ENCODE results near the gene EBLN1. TPM values are rescaled to one million over a fixed set of nuclear protein-coding genes. Genes with fewer than 3 reads are reported as not detected.

The EBLN1 gene
- not detected for total RNA-seq

DNA sequence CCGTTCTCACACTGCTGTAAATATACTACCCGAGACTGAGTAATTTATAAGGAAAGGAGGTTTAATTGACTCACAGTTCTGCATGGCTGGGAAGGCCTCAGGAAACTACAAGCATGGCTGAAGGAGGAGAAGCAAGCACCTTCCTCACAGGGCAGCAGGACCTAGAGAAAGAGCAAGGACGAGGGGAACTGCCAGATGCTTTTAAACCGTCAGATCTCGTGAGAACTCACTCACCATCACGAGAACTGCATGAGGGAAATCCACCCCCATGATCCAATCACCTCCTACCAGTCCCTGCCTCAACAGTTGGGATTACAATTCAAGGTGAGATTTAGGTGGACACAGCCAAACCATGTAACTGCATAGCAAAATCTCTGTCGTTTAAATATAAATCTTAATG, at the start of gene EBLN1:
TSS of gene EBLN1 (minus strand) at position 174 of the 400 bp plus-strand sequence. CDS start 8,032 bp downstream, outside the sequence.
- no peak for DNase-seq

GRCh38 chr10:22265839-22266537, 48.2 kb upstream of the EBLN1 start:
- no peak for DNase-seq

DNA sequence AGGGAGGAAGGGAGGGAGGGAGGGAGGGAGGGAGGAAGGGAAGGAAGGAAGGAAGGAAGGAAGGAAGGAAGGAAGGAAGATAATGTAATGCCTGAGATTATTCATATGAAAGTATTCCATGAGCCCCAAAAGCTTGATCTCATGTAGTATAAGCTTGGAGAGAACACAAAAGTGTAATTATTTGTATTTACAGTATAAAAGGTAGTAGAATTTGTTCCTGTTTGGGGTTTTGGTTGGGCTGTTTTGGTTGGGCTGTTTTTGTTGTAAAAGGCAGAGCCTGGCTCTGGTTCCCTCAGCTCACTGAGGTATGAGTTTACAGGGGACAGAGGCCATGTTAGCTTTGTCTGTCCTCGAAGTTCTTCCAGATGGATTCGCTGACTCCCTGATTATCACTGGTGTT, 45.3 kb upstream of the EBLN1 start:
- DNase-seq = no peak

DNA sequence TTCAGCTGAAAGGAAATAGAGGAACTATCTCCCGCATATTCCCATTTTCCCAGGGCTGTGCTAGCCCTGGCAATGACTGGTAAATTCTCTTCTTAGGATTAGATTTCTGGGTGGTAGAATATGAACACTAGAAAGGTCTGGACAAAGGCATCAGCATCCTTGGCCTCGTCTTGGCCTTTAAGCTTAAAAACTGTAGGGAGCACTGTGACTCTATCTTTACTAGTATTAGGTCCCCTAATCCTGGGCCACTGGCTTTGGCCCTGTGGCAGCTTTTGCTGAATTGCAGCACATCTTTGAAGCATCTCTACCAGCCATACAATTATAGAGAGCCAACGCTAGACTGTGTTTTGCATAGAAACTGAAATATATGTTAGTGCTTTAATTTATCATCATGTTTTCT, 41.5 kb upstream of the EBLN1 start:
- DNase-seq = no peak

DNA sequence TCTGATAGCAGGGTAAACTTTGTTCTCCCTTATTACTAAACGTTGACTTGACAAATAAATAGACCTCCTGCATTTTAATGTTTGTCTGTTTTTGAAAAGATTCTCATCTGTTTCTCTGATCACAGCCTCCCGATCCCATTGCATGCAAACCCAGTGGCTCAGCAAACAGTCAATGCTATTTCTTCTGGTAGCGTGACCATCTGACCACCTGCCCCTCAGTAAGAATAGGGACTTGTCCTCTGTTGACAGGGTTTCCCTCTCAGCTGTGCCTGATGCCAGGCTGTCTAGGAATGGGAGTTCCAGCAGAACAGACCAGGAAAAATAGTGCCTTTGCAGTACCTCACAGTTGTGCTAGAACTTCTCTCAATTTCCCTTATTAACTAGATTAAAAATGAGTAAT, 40.7 kb upstream of the EBLN1 start:
- no peak for DNase-seq

DNA sequence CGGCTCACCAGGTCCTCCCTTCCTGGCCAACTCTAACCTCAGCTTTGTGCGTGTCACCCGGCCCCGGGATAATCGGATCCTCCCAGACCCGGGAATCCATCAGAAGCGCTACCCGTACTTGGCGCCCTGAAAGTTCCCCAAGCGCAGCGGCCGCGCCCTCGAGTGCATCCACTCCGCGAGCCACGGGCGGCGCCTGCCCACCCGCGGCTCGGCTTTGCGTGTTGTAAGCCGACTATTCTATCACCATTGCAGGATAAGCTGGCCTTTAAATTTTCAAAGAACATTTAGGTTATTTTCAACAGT, 35.7 kb upstream of the EBLN1 start:
- no peak for DNase-seq

DNA sequence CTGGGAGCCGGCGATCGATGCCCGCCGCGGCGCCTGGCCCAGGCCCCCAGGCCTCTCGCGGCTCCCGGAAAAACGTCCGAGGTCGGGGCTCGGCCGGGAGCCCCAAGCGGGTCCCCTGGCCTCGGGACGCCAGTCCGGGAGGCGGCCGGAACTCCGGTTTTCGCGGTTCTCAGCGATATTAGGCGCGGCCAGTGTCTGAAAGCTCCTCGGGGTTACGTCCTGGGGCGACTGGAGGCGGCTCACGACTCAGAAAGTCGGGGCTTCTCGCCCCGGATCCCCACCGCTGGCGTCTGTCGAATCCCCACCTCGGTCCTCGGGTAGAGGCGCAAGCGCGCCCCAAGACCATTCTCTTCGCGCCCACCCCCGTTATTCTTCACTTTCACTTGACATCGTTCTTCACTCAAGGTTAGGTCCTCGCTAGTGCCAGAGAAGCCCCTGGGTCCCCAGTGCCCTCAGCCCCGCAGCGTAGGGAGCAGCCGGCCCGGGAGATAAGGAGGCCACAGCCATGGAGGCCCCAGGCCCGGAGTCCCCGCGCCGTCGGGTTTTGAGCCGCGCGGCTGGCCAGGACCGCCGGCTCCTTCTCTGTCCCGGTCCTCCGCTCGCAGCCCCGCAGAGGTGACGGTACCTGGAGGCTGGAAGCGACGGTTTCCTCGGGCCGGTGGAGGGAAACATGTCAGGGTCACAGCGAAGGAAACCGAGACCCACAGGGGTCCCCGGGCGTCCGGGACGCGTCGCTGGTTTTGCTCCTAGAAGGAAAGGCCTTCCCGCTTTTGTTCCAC, 35.2 kb upstream of the EBLN1 start:
- DNase-seq = no peak

GRCh38 chr10:22252224-22252800, 34.5 kb upstream of the EBLN1 start:
- peak; percentile 65 for DNase-seq

- DNase-seq = peak; percentile 82
Observed at GRCh38 chr10:22251751-22252223, 34.0 kb upstream of the EBLN1 start.

- DNase-seq = peak; percentile 73
Observed at GRCh38 chr10:22250897-22251660, 33.3 kb upstream of the EBLN1 start.

- no peak for DNase-seq
Observed at GRCh38 chr10:22247636-22248035, 29.8 kb upstream of the EBLN1 start.

- DNase-seq = no peak
Observed at GRCh38 chr10:22246680-22247391, 29.0 kb upstream of the EBLN1 start.

GRCh38 chr10:22245567-22245966, 27.8 kb upstream of the EBLN1 start:
- DNase-seq = no peak

DNA sequence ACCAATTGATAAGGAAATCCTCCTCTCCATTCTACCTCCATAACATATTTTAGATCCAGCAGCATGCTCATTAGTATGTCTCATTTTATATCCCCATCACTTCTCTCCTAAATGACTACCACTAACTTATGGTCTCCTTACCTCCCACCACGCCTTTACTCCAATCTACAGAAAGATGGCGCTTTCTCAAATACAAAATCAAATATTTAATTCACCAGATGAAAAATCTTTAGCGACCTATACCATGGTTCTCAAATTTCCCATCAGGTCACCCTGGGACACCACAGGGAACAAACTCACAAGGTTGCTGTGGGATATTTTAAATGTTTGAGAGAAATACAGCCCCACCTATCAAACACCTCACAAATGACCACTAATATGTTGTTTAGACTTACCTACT, 27.0 kb upstream of the EBLN1 start:
- no peak for DNase-seq

- DNase-seq = no peak
Observed at GRCh38 chr10:22244001-22244400, 26.2 kb upstream of the EBLN1 start.

DNA sequence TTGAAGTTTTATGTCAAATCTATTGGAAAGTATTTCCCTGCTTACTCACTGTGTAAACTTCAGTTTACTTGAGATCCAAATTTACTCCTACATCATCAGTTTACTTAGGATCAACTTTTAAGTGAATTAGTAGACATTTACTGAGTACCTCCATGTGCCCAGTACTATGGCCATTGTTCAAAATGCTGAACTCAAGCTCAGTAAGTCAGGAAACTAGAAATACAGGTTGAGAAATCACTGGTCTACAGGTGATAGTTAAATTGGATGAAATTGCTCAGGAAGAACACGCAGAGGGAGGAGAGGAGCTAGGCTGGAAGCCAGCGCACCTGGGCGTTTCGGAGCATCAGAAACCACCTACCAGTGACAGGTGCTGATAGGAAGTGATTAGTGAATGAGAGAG, 25.5 kb upstream of the EBLN1 start:
- DNase-seq = no peak

DNA sequence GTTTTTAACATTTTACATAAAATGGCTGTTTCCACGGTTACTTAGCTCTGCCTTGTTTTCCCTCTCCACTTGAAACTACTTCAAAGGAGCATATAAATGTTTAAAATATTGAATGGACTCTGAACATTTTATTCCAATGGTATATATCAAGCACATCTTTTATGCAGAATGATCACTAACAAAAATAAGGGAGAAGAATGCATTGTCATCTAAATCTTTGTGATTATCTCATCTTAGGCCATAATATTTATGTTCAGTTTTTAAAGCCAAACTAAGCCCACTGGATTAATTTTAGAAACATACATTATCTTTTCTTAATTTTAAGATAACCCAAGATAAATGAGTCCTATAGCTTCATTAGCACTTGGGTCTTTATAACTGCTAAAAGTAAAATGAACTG, 13.4 kb upstream of the EBLN1 start:
- no peak for DNase-seq

GRCh38 chr10:22230158-22230833, 12.5 kb upstream of the EBLN1 start:
- DNase-seq = peak; percentile 88

DNA sequence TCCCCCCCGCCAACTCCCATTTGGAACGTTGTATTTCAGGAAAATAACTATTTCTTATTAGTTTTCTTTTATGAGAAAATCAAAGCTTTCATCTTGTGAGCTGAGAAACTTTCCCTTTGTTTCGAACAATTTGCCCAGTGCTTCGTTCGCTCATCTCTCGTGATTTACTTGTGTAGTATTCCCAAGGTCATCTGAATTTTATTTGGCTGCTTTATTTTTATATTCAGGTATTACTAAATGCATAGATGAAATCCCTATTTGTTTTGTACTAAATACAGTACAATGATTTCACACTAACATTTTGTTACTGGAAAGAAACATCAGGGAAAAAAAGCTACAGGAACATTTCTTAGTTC, 12.0 kb upstream of the EBLN1 start:
- DNase-seq = peak; percentile 69

DNA sequence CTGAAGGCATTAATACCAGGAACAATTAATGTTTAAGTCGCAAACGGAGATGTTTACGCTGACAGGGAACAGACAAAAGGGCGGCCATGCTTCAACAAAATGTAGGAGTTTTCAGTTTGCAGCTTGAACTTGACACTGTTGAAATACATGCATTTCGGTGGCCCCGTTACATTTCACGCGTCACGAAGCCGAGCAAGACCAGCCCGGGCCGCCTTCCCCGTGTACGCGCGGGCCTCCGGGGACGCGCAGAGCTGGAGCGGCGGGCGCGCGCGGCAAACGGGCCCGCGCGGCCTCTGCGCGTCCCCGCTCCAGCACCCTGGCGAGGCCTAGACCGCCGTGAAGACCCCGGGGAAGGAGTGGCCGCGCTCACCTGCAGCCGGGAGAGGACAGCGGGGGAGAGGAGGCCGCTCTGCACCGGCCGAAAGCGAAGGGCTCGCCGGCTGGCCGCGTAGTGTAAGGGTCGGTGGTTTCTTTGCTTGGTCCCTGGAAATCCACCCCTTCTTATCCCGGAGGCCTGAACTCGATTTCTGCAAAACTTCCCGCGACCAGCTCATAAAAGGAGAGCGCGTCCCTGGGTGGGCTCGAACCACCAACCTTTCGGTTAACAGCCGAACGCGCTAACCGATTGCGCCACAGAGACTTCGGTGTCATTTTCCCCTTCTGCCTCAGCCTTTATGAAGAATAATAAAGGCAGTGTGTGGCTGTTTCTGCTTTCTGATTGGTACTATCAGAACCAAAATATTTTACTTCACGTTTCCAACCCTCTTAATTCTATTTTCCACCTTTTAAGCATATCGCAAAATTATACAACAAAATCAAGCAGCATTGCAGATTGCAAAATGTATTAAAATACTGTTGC, 11.4 kb upstream of the EBLN1 start:
- peak; percentile 93 for DNase-seq

Measured in skin of body (tissue), 2 donors.